H9 (cell line): Measurements from ENCODE around the gene IGLL5. TPM values are rescaled to one million over a fixed set of nuclear protein-coding genes. Genes with fewer than 3 reads are reported as not detected.
"Not testable (repeated sequence)": the region's sequence is repeated elsewhere in the genome, so short reads cannot be mapped to it uniquely, and the experiment has no call there.

Experiments
- DNase-seq: peaks from one replicate; pipeline ENCODE4 v3.0.0-alpha.2; 2017
- H2AFZ ChIP-seq: one replicate; pipeline ENCODE4 v1.6.1; 2013; ENCODE audit warnings: mild to moderate bottlenecking, low read length, control low read depth, moderate library complexity
- H2AK5ac ChIP-seq: 2 replicates; pipeline ENCODE4 v1.6.1; 2013; ENCODE audit warnings: low read length, control low read depth, mixed read lengths; ENCODE audit not compliant: insufficient read length
- H2BK120ac ChIP-seq: one replicate; pipeline ENCODE4 v1.6.1; 2013; ENCODE audit warnings: low read depth, mild to moderate bottlenecking, low read length, control low read depth, inconsistent platforms; ENCODE audit not compliant: poor library complexity, severe bottlenecking
- H2BK12ac ChIP-seq: 2 replicates; pipeline ENCODE4 v1.6.1; 2013; ENCODE audit warnings: low read length, control low read depth, mixed read lengths, low read depth; ENCODE audit not compliant: insufficient read length
- H2BK15ac ChIP-seq: 2 replicates; pipeline ENCODE4 v1.6.1; 2013; ENCODE audit warnings: low read depth, low read length, control low read depth
- H2BK20ac ChIP-seq: one replicate; pipeline ENCODE4 v1.6.1; 2013; ENCODE audit warnings: low read depth, mild to moderate bottlenecking, low read length, control low read depth, inconsistent platforms; ENCODE audit not compliant: poor library complexity, severe bottlenecking
- H2BK5ac ChIP-seq: 2 replicates; pipeline ENCODE4 v1.6.1; 2013; ENCODE audit warnings: low read length, control low read depth, mixed read lengths; ENCODE audit not compliant: insufficient read length
- H3K14ac ChIP-seq: 2 replicates; pipeline ENCODE4 v1.6.1; 2013; ENCODE audit warnings: low read length, control low read depth; ENCODE audit not compliant: insufficient read depth
- H3K18ac ChIP-seq: 2 replicates; pipeline ENCODE4 v1.6.1; 2013; ENCODE audit warnings: low read depth, mild to moderate bottlenecking, mixed read lengths, low read length, control low read depth; ENCODE audit not compliant: insufficient read length
- H3K23ac ChIP-seq: 2 replicates; pipeline ENCODE4 v1.6.1; 2013; ENCODE audit warnings: low read length, control low read depth, mixed read lengths, low read depth; ENCODE audit not compliant: insufficient read length
- H3K23me2 ChIP-seq: 2 replicates; pipeline ENCODE4 v1.6.1; 2013; ENCODE audit warnings: low read depth, mild to moderate bottlenecking, mixed read lengths, low read length, control low read depth; ENCODE audit not compliant: insufficient read length, poor library complexity, severe bottlenecking
- H3K27ac ChIP-seq: 2 replicates; pipeline ENCODE4 v1.5.1; 2013; ENCODE audit warnings: low read length, control low read depth, mixed read lengths, low read depth; ENCODE audit not compliant: insufficient read length
- H3K27me3 ChIP-seq: 2 replicates; pipeline ENCODE4 v1.6.1; 2013; ENCODE audit warnings: low read length, control low read depth, inconsistent platforms; ENCODE audit not compliant: insufficient read depth
- H3K4ac ChIP-seq: 2 replicates; pipeline ENCODE4 v1.6.1; 2013; ENCODE audit warnings: low read depth, mild to moderate bottlenecking, control low read depth, inconsistent platforms, low read length, moderate library complexity
- H3K4me1 ChIP-seq: 2 replicates; pipeline ENCODE4 v1.6.1; 2013; ENCODE audit warnings: low read length, control low read depth, inconsistent platforms; ENCODE audit not compliant: insufficient read depth
- H3K4me2 ChIP-seq: 2 replicates; pipeline ENCODE4 v1.6.1; 2013; ENCODE audit warnings: low read length, control low read depth, mixed read lengths; ENCODE audit not compliant: insufficient read length, insufficient read depth
- H3K56ac ChIP-seq: 2 replicates; pipeline ENCODE4 v1.6.1; 2013; ENCODE audit warnings: low read depth, mild to moderate bottlenecking, mixed read lengths, low read length, control low read depth; ENCODE audit not compliant: insufficient read length
- H3K79me1 ChIP-seq: 2 replicates; pipeline ENCODE4 v1.6.1; 2013; ENCODE audit warnings: low read depth, mild to moderate bottlenecking, moderate library complexity, low read length, control low read depth, inconsistent platforms; ENCODE audit not compliant: insufficient read depth, poor library complexity, severe bottlenecking
- H3K79me2 ChIP-seq: 2 replicates; pipeline ENCODE4 v1.6.1; 2013; ENCODE audit warnings: low read length, control low read depth, inconsistent platforms; ENCODE audit not compliant: insufficient read depth
- H3K9ac ChIP-seq: 2 replicates; pipeline ENCODE4 v1.6.1; 2013; ENCODE audit warnings: low read length, control low read depth, mixed read lengths; ENCODE audit not compliant: insufficient read length; ENCODE audit errors: extremely low read depth
- H3K9me3 ChIP-seq: one replicate; pipeline ENCODE4 v1.6.1; 2013; ENCODE audit warnings: low read depth, low read length, inconsistent platforms; ENCODE audit not compliant: control insufficient read depth
- H3T11ph ChIP-seq: one replicate; pipeline ENCODE4 v1.6.1; 2013; ENCODE audit warnings: mild to moderate bottlenecking, low read length, control low read depth, inconsistent platforms
- H4K20me1 ChIP-seq: one replicate; pipeline ENCODE4 v1.6.1; 2013; ENCODE audit not compliant: control insufficient read depth, insufficient read length, insufficient read depth
- H4K5ac ChIP-seq: 2 replicates; pipeline ENCODE4 v1.6.1; 2013; ENCODE audit warnings: low read depth, mild to moderate bottlenecking, mixed read lengths, low read length, control low read depth; ENCODE audit not compliant: insufficient read length
- H4K8ac ChIP-seq: replicated peaks from 2 replicates; pipeline ENCODE4 v1.6.1; 2013; ENCODE audit warnings: low read length, control low read depth, mixed read lengths, low read depth; ENCODE audit not compliant: insufficient read length
- H4K91ac ChIP-seq: 2 replicates; pipeline ENCODE4 v1.6.1; 2013; ENCODE audit warnings: low read depth, mild to moderate bottlenecking, moderate library complexity, mixed read lengths, low read length, control low read depth; ENCODE audit not compliant: insufficient read length
- H3K27ac Mint-ChIP-seq, 3 experiments: 2 replicates in 2 of 3; 3 replicates in 1 of 3; pipeline ENCODE4 v1.8.0; 2020 to 2021; ENCODE audit warnings: mixed read lengths in 3 of 3, mild to moderate bottlenecking in 1 of 3, moderate library complexity in 1 of 3
- H3K27me3 Mint-ChIP-seq: 2 replicates; pipeline ENCODE4 v1.8.0; 2021; ENCODE audit warnings: low read depth, mild to moderate bottlenecking, moderate library complexity, mixed read lengths
- H3K36me3 Mint-ChIP-seq, 3 experiments: 2 replicates in 2 of 3; 3 replicates in 1 of 3; pipeline ENCODE4 v1.8.0; 2020 to 2021; ENCODE audit warnings: low read depth in 3 of 3, mixed read lengths in 3 of 3; ENCODE audit not compliant: insufficient read depth in 1 of 3
- H3K4me1 Mint-ChIP-seq, 2 experiments: 2 replicates each; pipeline ENCODE4 v1.8.0; 2020; ENCODE audit warnings: mixed read lengths in 2 of 2
- H3K4me3 Mint-ChIP-seq, 2 experiments: 2 replicates in 1 of 2; 3 replicates in 1 of 2; pipeline ENCODE4 v1.8.0; 2020 to 2021; ENCODE audit warnings: mild to moderate bottlenecking in 2 of 2, mixed read lengths in 2 of 2, moderate library complexity in 1 of 2
- H3K9me3 Mint-ChIP-seq, 2 experiments: 2 replicates in 1 of 2; 3 replicates in 1 of 2; pipeline ENCODE4 v1.8.0; 2020; ENCODE audit warnings: mild to moderate bottlenecking in 2 of 2, mixed read lengths in 2 of 2, moderate library complexity in 1 of 2
- WGBS: extraction: QIAGEN DNeasy Blood & Tissue Kit; methylation state at CpG from one replicate; pipeline ENCODE4 v1.1.7; 2013; ENCODE audit warnings: missing lambda C conversion rate, low lambda C conversion rate, mixed read lengths; ENCODE audit not compliant: insufficient read length; ENCODE audit errors: extremely low coverage; 5-methylcytosine and 5-hydroxymethylcytosine counted together
- total RNA-seq: library from RNA; stranded (reverse); gene quantifications from 2 replicates; pipeline ENCODE4 v1.2.1, GENCODE V29; 2021

IGLL5 gene
- total RNA-seq, 1 experiment from 2014 or later = not detected

GRCh38 chr22:22899342-22900080 is 11.9 kb downstream of the IGLL5 start:
- not testable (repeated sequence) for H3K27me3 ChIP-seq, H3K27ac ChIP-seq, H3K9ac ChIP-seq, H4K5ac ChIP-seq, H3K23ac ChIP-seq, H3K4ac ChIP-seq, H4K8ac ChIP-seq, H3K27ac Mint-ChIP-seq, H3K9me3 Mint-ChIP-seq, H3K36me3 Mint-ChIP-seq, H3K79me1 ChIP-seq, H3K18ac ChIP-seq, H3K9me3 ChIP-seq, H3K4me1 ChIP-seq, H2AK5ac ChIP-seq, H2BK15ac ChIP-seq, H4K91ac ChIP-seq, H2BK120ac ChIP-seq, H2BK5ac ChIP-seq, H3K79me2 ChIP-seq, H3K4me1 Mint-ChIP-seq, H3K56ac ChIP-seq, H3K4me2 ChIP-seq, H2BK20ac ChIP-seq, H2BK12ac ChIP-seq, H4K20me1 ChIP-seq, H3K23me2 ChIP-seq, H2AFZ ChIP-seq, DNase-seq, H3K14ac ChIP-seq, H3K4me3 Mint-ChIP-seq, H3T11ph ChIP-seq
- peaks cover 95% of the 10 kb centered on the region for H3K27me3 Mint-ChIP-seq
- no CpG with 5 or more reads among the region's 9 CpGs for WGBS

GRCh38 chr22:22900527-22901205 is 13.1 kb downstream of the IGLL5 start:
- DNase-seq, H2BK20ac ChIP-seq, H3K18ac ChIP-seq, H3K4me1 ChIP-seq, H4K91ac ChIP-seq, H3T11ph ChIP-seq, H4K8ac ChIP-seq, H3K4ac ChIP-seq, H3K9me3 Mint-ChIP-seq, H3K27ac Mint-ChIP-seq, H3K79me2 ChIP-seq, H3K4me3 Mint-ChIP-seq, H3K23ac ChIP-seq, H3K36me3 Mint-ChIP-seq, H4K5ac ChIP-seq, H3K79me1 ChIP-seq, H2AFZ ChIP-seq, H2AK5ac ChIP-seq, H3K27me3 ChIP-seq, H2BK12ac ChIP-seq, H3K27ac ChIP-seq, H3K4me2 ChIP-seq, H3K4me1 Mint-ChIP-seq, H3K23me2 ChIP-seq, H3K9me3 ChIP-seq, H3K56ac ChIP-seq, H2BK5ac ChIP-seq, H2BK15ac ChIP-seq, H3K14ac ChIP-seq, H2BK120ac ChIP-seq, H3K9ac ChIP-seq, H4K20me1 ChIP-seq: not testable (repeated sequence)
- peaks cover 91% of the 10 kb centered on the region for H3K27me3 Mint-ChIP-seq
- no CpG with 5 or more reads among the region's 16 CpGs for WGBS
